Adrenal gland (tissue), 12 donors: Measurements from ENCODE around the gene FOXI1. TPM values are rescaled to one million over a fixed set of nuclear protein-coding genes. Genes with fewer than 3 reads are reported as not detected.

Experiments
- DNase-seq, 7 donors: peaks; one replicate each; pipeline ENCODE4 v3.0.0-alpha.2; 2019 to 2020
- H3K27ac ChIP-seq, 5 donors: fragments of 200-600 bp; sonication (generic) in 4 of 5; 1 replicate in 3 of 5; 2 replicates in 2 of 5; pipeline versions ENCODE4 v1.5.1 to v1.8.0; 2016 to 2020; ENCODE audit warnings: mild to moderate bottlenecking in 1 of 5
- H3K27me3 ChIP-seq: fragments of 200-600 bp; 2 replicates; pipeline ENCODE4 v1.8.0; 2021
- H3K36me3 ChIP-seq, 2 donors: fragments of 200-600 bp; replicated peaks in 1 of 2; 1 replicate in 1 of 2; 2 replicates in 1 of 2; pipeline versions ENCODE4 v1.5.1 to v1.8.0; 2018 to 2022
- H3K4me1 ChIP-seq, 2 donors: fragments of 200-600 bp; replicated peaks in 1 of 2; 1 replicate in 1 of 2; 2 replicates in 1 of 2; pipeline versions ENCODE4 v1.5.1 to v1.8.0; 2018 to 2021
- H3K4me3 ChIP-seq, 4 donors: fragments of 200-600 bp; sonication (generic) in 3 of 4; one replicate each; pipeline ENCODE4 v1.5.1; 2016 to 2018
- H3K9me3 ChIP-seq, 3 donors: fragments of 200-600 bp; sonication (generic) in 1 of 3; replicated peaks in 1 of 3; 1 replicate in 2 of 3; 2 replicates in 1 of 3; pipeline versions ENCODE4 v1.5.1 to v1.8.0; 2016 to 2021
- POLR2A ChIP-seq, 2 donors: fragments of 450-650 bp; IDR thresholded peaks; one replicate each; pipeline ENCODE4 v1.6.1; 2017; ENCODE audit warnings: antibody characterized with exemption in 2 of 2, mild to moderate bottlenecking in 2 of 2, moderate library complexity in 1 of 2
- WGBS, 4 donors: extraction: QIAGEN DNeasy Blood & Tissue Kit in 2 of 4; methylation state at CpG; one replicate each; pipeline versions ENCODE4 v1.1.5 to v1.1.7; 2013 to 2017; 5-methylcytosine and 5-hydroxymethylcytosine counted together
- intact Hi-C, 2 donors: fragments of 100-400 bp; cut with DNase I; formaldehyde crosslinking; loops; one replicate each; pipeline versions ENCODE4 v1.14.1 to v1.15.0; 2022 to 2023
- polyA plus RNA-seq, 3 donors: library from polyadenylated mRNA; stranded (reverse); fragments of 200-250 nt in 2 of 3; fragments of 350-450 nt in 1 of 3; fragmentation: Illumina TruSeq in 1 of 3; extraction: RNeasy Lipid Tissue Mini Kit (QIAGEN cat#74804) in 1 of 3; gene quantifications; one replicate each; pipeline ENCODE4 v1.2.3, GENCODE V29; 2013 to 2014
- total RNA-seq, 9 donors: library from RNA; depleted of rRNA in 4 of 9; stranded (reverse); fragments of >200 nt in 4 of 9; fragments of 120-200 nt in 1 of 9; fragmentation: NEBNext Ultra II Directional in 1 of 9; extraction: Animal tissue kit (Norgen Biotek cat#: 25700) in 1 of 9; gene quantifications; one replicate each; pipeline versions ENCODE4 v1.1.0 to v1.2.4, GENCODE V29; 2013 to 2023
- TF ChIP-seq, protein P1 (sequence below), 6 experiments: fragments of 450-650 bp in 4 of 6; fragments of 200-600 bp in 2 of 6; sonication (generic) in 1 of 6; IDR thresholded peaks; 1 replicate in 5 of 6; 2 replicates in 1 of 6; pipeline versions ENCODE4 v1.5.1 to v1.8.0; 2016 to 2021; ENCODE audit warnings: antibody characterized with exemption in 6 of 6, mild to moderate bottlenecking in 2 of 6, moderate library complexity in 1 of 6
- donor health status: healthy with polysubstance abuse.
- donor health status: Bipolar disorder and iron deficiency.
- donor health status: DM: yes; HTN: yes; CAD: no.
- donor health status: DM: no; HTN: no; CAD: no.
- donor health status: DM: no; HTN: no; CAD: no.
- donor health status: DM: yes; HTN: yes; CAD: no.

Gene FOXI1
- total and polyA plus RNA-seq, 12 donors = not detected

DNA sequence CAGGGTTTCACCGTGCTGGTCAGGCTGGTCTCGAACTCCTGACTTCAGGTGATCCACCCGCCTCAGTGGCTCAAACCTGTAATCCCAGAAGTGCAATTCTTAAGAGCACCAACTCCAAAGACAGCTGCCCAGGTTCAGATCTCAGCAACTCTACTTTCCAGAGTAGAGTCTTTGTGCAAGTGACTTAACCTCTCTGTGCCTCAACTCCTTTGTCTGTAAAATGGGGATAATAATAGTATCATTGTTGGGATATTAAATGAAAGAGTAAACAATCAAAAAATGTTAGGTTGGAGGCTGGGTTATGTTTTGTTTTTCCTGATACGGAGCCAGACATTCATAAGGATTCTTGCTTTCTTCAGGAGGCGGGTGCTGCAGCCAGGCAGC lies 45.0 kb downstream of the FOXI1 start:
- TF ChIP-seq, protein P1, sequence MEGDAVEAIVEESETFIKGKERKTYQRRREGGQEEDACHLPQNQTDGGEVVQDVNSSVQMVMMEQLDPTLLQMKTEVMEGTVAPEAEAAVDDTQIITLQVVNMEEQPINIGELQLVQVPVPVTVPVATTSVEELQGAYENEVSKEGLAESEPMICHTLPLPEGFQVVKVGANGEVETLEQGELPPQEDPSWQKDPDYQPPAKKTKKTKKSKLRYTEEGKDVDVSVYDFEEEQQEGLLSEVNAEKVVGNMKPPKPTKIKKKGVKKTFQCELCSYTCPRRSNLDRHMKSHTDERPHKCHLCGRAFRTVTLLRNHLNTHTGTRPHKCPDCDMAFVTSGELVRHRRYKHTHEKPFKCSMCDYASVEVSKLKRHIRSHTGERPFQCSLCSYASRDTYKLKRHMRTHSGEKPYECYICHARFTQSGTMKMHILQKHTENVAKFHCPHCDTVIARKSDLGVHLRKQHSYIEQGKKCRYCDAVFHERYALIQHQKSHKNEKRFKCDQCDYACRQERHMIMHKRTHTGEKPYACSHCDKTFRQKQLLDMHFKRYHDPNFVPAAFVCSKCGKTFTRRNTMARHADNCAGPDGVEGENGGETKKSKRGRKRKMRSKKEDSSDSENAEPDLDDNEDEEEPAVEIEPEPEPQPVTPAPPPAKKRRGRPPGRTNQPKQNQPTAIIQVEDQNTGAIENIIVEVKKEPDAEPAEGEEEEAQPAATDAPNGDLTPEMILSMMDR (IDR thresholded peaks at IDR 0.05) = no peak
- TF ChIP-seq POLR2A (IDR thresholded peaks at IDR 0.05) = no peak
- intact Hi-C loops = no loop called here
- H3K27ac ChIP-seq = peak overlapping the region in 4 of 5 donors; percentile 70 to 88 (median 76)
- no peaks in the 10 kb centered on the region for H3K36me3 ChIP-seq
- no peak overlapping the region for H3K4me3 ChIP-seq
- no peak for DNase-seq
- no peaks in the 10 kb centered on the region for H3K9me3 ChIP-seq
- 65 to 72% (median 68%) methylated on average over 5 of the region's 5 CpGs for WGBS, 4 donors
- H3K27me3 ChIP-seq = no peaks in the 10 kb centered on the region
- peaks cover 10 to 13% of the 10 kb centered on the region in 2 donors for H3K4me1 ChIP-seq

DNA sequence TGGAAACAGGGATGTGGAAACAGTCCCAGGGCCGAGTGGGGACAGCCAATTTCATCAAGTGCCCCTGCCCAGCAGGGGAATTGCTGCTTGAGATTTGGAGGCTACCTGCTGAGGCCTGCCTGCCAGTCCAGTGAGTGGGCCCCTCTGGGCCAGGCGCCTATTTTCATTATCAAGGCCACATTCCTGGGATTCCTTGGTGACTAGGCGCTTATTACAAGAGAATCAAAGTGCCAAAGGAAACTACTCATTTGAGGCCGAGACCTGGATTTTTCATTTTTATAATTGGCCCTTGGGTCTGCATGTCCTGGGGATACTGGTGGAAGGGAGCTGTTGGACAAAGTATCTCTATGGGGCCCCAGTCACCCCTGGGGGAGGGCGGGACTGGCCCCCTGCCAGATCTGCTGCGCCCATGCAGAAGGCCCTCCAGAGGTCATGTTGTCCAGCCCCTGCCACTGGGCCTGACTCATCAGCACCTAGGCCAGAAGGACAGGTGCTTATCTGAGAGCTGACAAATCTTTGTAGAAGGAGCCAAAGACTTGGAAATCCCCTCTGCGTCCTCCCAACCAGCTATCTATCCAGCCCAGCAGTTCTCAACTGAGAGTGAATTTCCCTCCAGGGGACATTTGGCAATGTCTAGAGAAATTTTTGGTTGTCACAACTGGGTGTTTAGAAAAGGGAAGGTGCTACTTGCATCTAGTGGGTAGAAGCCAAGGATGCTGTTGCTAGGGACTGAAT lies 45.6 kb downstream of the FOXI1 start:
- DNase-seq = peak; percentile 65 to 96 (median 93)

DNA sequence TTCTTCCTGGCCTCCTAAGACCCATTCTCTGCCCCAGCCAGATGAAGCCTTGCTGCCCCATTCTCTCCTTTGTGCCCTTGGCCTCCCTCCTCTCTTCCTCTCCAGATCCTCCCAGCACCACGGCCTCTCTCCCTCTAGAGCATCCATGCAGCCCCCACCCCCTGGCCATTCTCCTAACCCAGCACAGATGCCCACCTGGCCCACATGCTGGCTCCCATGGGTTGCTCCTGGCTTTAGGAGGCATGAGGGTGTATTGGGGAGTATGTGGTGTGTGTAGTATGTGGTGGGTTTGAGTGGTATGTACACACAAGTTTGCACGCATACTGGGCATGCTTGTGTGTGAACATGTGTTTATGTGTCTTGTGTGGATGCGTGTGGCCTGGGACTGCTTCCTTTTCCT lies 47.1 kb downstream of the FOXI1 start:
- WGBS, 4 donors = 83 to 96% (median 91%) methylated on average over 3 of the region's 3 CpGs
- no peaks in the 10 kb centered on the region for H3K9me3 ChIP-seq
- no peak overlapping the region for H3K4me3 ChIP-seq
- peak in 1 of 7 donors; percentile 16 for DNase-seq
- no peak for TF ChIP-seq POLR2A (IDR thresholded peaks at IDR 0.05)
- TF ChIP-seq, protein P1 (IDR thresholded peaks at IDR 0.05) = no peak
- H3K27ac ChIP-seq = no peak overlapping the region
- intact Hi-C loops = no loop called here
- H3K27me3 ChIP-seq = no peaks in the 10 kb centered on the region
- peaks cover 10 to 13% of the 10 kb centered on the region in 2 donors for H3K4me1 ChIP-seq
- no peaks in the 10 kb centered on the region for H3K36me3 ChIP-seq

More for the DNA sequence above, 45.6 kb downstream of the FOXI1 start:
- H3K36me3 ChIP-seq = no peaks in the 10 kb centered on the region
- no peak overlapping the region for H3K4me3 ChIP-seq
- H3K4me1 ChIP-seq = peaks cover 10 to 13% of the 10 kb centered on the region in 2 donors
- no peaks in the 10 kb centered on the region for H3K27me3 ChIP-seq
- intact Hi-C loops = no loop called here
- TF ChIP-seq POLR2A (IDR thresholded peaks at IDR 0.05) = peak in 1 of 2 donors; percentile 26
- TF ChIP-seq, protein P1 (IDR thresholded peaks at IDR 0.05) = no peak
- no peaks in the 10 kb centered on the region for H3K9me3 ChIP-seq
- H3K27ac ChIP-seq = peak overlapping the region in 4 of 5 donors; percentile 70 to 88 (median 76)
- 15 to 39% (median 28%) methylated on average over 6 to 7 of the region's 7 CpGs for WGBS, 4 donors

- H3K36me3 ChIP-seq = no peaks in the 10 kb centered on the region
- H3K9me3 ChIP-seq = no peaks in the 10 kb centered on the region
- no peak overlapping the region for H3K27ac ChIP-seq
- intact Hi-C loops = no loop called here
- TF ChIP-seq, protein P1 (IDR thresholded peaks at IDR 0.05) = no peak
- TF ChIP-seq POLR2A (IDR thresholded peaks at IDR 0.05) = no peak
- 86 to 100% (median 89%) methylated on average over 3 to 4 of the region's 4 CpGs for WGBS, 4 donors
- no peak overlapping the region for H3K4me3 ChIP-seq
- peaks cover 10 to 13% of the 10 kb centered on the region in 2 donors for H3K4me1 ChIP-seq
- no peak for DNase-seq
- no peaks in the 10 kb centered on the region for H3K27me3 ChIP-seq
Measured at GRCh38 chr5:170154297-170154696, 48.6 kb downstream of the FOXI1 start.
